NCI-H524 treated with DMSO at 0.1 percent for 48 hours (cell line): ENCODE data around the gene COL6A1.
"Not testable (repeated sequence)": the region's sequence is repeated elsewhere in the genome, so short reads cannot be mapped to it uniquely, and the experiment has no call there.

Experiments used
- DNase-seq: peaks from one replicate; lab custom pipeline; 2025; lab: John Stamatoyannopoulos, UW

Gene COL6A1

GRCh38 chr21:45945066-45945867 lies 36.3 kb upstream of the COL6A1 start:
- DNase-seq, result no peak

- DNase-seq, result no peak
Observed at GRCh38 chr21:45945868-45946210, 35.7 kb upstream of the COL6A1 start.

- DNase-seq, result no peak
Observed at GRCh38 chr21:45947296-45947695, 34.3 kb upstream of the COL6A1 start.

- DNase-seq, result no peak
Observed at GRCh38 chr21:45947716-45948255, 33.8 kb upstream of the COL6A1 start.

- no peak for DNase-seq
Observed at GRCh38 chr21:45948576-45949141, 32.9 kb upstream of the COL6A1 start.

GRCh38 chr21:45949928-45950739 lies 31.4 kb upstream of the COL6A1 start:
- no peak for DNase-seq

GRCh38 chr21:45950740-45951515 lies 30.6 kb upstream of the COL6A1 start:
- DNase-seq, result peak; percentile 80

- DNase-seq, result no peak
Observed at GRCh38 chr21:45951676-45952075, 29.9 kb upstream of the COL6A1 start.

GRCh38 chr21:45952527-45952926 lies 29.0 kb upstream of the COL6A1 start:
- DNase-seq, result not testable (repeated sequence)

GRCh38 chr21:45952974-45953373 lies 28.6 kb upstream of the COL6A1 start:
- DNase-seq, result no peak

GRCh38 chr21:45954261-45954660 lies 27.3 kb upstream of the COL6A1 start:
- no peak for DNase-seq

GRCh38 chr21:45954921-45955320 lies 26.6 kb upstream of the COL6A1 start:
- DNase-seq, result no peak

GRCh38 chr21:45957551-45957950 lies 24.0 kb upstream of the COL6A1 start:
- no peak for DNase-seq

- DNase-seq, result no peak
Observed at GRCh38 chr21:45957981-45958600, 23.5 kb upstream of the COL6A1 start.

- DNase-seq, result no peak
Observed at GRCh38 chr21:45959182-45959581, 22.4 kb upstream of the COL6A1 start.

GRCh38 chr21:45959779-45960390 lies 21.7 kb upstream of the COL6A1 start:
- no peak for DNase-seq

- DNase-seq, result not testable (repeated sequence)
Observed at GRCh38 chr21:45961408-45961807, 20.2 kb upstream of the COL6A1 start.

- no peak for DNase-seq
Observed at GRCh38 chr21:45962531-45963231, 18.9 kb upstream of the COL6A1 start.

- no peak for DNase-seq
Observed at GRCh38 chr21:45963232-45963570, 18.4 kb upstream of the COL6A1 start.

- no peak for DNase-seq
Observed at GRCh38 chr21:45964649-45965048, 16.9 kb upstream of the COL6A1 start.
